GM19455 (cell line): ENCODE results near the gene CRYBG2.
"Not testable (repeated sequence)": the region's sequence is repeated elsewhere in the genome, so short reads cannot be mapped to it uniquely, and the experiment has no call there.

Source experiments
- ATAC-seq: cut with Tn5 transposase; IDR thresholded peaks from one replicate; pipeline ENCODE4 v1.9.1; 2021; ENCODE audit not compliant: unreplicated experiment

CRYBG2 gene

DNA sequence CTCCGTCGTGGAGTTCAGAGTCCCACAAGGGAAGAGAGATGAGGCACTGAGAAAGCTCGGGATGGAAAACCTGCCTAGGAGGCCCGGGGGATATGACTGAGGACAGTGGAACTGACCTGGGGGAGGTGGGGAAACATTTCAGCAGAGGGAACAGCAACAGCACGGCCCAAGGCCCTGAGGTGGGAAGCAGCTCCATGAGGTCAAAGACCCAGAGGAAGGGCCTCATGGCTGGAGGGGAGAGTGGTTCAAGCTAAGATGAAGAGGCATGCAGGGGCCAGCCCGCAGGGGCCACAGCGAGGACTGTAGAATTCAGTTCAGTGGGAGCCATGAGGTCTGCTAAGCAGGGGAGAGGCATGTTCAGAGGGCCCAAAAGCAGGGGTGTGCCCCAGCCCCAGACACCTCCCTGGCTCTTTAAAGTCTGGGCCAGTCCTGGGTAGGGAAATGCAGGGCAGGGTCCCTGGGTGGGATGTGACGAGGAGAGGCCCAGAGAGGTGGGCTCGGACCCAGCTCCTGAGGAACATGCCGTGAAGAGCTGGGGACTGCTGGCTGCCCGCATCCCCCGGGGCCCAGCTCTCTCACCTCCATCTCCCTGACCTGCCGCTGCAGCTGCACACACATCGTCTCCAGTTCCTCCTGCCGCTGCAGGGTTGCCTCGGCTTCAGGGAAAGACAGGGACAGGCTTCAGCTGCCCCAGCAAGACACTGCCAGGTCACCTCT lies 57.4 kb downstream of the CRYBG2 start:
- ATAC-seq, result no peak

DNA sequence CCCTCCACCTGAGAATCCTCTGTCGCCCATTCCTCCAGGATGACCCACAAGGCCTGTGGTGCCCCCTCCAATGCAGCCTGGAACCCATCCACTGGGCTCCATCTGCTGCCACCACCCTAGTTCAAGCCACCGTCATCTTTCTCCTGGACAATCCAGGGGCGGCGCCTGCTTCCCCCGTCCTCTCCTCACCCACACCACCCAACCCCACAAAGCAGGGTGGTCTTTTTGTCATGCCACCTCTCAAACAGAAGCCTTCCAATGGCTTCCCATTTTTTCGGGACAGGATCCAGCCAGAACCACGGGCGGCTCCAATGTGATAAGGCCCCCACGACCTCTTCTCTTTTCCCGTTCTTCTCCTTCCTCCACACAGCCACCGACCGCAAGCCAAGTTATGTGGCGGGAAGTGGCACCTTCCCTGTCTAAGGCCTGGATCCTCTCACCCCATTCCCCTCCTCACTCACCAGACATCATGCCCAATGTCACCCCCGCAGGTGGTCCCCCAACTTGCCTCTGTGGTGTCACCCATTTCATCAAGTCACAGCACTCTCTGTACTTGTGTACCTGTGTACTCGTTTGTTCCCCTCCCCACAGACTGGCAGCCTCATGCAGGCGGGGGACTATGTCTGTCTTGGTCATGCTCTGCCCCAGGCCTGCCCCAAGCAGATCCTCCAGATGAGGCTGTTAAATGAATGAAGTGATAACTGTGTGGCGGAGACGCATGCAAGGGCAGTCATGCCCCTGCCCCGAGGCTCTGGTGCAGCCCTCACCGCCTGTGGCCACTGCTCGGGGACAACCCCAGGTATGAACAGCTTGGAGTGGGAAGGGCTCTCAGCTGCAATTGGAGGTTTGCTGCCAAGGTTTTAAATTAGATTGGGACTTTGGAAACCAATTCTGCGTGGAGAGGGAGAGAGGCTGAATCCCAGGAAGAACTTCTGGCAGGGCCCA lies 58.5 kb downstream of the CRYBG2 start:
- no peak for ATAC-seq

DNA sequence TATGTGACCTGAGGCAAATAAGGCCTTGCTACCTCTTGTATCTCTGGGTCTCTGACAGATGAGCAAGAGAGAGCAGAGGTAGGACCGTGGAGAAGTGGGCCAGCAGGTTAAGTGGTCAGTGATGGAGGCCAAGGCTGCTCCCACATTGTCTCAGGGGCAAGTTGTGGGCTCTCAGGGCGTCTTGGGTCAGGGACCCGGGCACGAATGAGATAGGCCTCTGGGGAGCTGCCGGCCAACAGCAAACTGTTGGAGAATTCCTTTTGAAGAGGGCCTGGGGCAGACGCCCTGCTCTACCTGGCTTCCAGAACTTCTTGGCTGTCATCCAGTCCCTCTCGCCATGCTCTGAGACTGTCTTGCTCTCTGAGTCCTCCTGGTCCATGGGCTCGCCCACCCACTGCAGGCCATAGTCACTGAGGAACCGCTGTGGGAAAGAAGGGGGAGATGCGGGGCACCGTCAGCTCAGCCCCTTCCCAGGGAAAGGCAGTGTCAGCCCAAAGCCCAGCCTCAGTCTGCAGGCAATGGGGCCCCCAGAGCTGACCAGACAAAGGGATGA lies 59.9 kb downstream of the CRYBG2 start:
- ATAC-seq, result no peak

DNA sequence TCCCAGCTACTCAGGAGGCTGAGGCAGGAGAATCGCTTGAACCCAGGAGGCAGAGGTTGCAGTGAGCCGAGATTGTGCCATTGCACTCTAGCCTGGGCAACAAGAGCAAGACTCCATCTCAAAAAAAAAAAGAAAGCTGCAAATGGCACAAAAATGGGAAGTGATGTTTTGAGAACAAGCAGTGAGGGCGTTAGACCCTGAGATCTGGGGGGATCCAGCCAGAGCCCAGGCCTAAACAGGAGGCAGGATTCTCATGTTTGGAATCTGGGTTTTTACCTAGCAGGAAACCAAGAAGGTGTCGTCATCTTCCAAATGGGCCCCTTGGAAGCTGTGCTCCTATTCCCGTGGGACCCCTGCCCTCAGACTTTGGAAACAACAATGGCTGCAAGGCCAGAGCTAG lies 61.2 kb downstream of the CRYBG2 start:
- ATAC-seq, result not testable (repeated sequence)

DNA sequence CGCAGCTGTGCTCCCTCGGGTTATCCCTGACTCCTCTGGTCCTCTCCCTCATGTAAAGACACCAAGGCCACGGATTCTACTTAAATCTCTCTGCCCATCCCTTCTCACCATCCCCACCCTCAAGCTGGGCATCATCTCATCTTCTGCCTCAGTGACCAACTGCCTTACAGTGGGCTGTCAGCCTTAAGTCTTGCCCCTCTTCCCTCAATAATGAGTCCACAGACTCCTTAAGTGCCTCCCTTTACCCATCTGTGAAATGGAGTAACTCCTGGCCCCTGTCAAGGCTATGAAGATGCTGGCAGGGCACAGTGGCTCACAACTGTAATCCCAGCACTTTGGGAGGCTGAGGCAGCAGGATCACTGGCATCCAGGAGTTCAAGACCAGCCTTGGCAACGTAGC lies 62.0 kb downstream of the CRYBG2 start:
- ATAC-seq, result no peak

DNA sequence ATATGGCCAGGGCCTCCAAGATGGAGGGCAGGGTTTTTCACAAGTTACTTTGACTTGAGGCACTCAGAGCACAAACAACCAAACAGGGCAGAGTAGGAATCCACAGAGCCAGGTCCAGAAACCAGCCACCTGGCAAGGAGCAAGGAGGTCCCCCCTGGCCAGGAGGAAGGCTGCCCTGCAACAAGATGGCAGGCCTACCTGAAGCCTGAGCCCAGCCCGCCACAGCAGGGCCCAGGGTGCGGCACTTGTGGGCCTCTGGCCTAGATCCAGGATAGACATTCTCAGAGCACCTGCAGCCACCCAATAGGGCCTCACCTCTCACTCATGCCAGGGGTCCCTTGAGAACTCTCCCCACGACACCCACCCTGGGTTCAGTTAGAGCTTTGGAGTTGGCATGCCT lies 62.5 kb downstream of the CRYBG2 start:
- no peak for ATAC-seq

DNA sequence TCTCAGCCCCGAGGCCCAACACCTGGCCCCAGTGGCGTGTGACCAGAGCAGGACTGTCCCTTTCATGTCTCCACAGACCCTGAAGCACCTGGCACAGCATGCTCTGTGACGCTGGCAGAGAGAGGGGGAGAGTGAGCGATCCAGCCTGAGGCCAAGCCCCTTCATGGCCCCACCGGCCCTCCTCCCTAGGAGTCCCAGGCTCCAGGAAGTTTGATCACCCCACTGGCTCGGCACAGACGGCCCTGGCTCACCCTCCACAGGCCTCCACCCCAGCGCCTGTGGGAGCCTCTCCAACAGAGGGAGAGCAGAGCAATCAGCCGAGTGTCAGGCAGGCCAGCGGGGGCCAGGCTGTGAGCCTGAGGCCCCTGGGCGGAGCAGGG lies 63.1 kb downstream of the CRYBG2 start:
- ATAC-seq, result no peak

DNA sequence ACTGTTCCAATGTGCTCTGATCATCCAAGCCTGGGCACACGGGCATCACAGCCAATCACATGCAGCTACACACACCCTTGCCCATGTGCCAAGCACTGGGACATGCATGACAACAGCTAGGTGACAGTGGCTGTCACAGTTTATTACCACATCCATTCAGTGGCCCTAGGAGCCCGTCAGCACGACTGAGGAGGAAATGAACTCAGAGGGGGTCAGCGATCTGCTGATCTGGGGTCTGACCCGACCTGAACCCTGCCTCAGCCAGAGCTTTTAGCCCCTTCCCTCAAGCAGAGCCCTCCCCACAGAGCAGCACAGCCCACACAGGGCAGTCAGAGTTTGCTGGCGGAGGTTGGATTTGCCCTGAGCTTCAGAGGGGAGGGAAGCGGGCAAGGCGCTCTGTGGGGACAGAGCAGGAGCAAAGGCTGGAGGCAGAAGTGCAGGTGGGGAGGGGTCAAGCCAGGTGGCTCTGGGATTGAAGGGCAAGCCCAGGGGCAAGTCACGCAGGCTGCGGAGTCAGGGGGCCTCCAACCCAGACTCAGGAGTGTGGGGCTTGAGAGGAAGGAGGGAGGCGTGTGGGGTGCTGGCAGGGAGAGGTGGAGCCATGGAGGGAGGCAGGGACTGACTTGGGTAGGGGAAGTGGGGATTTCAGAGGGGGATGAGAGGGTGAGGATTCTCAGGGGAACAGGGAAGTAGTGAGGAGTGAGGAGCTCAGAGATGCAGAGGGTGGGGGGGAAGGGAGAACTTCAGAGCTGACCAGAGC lies 63.6 kb downstream of the CRYBG2 start:
- no peak for ATAC-seq

DNA sequence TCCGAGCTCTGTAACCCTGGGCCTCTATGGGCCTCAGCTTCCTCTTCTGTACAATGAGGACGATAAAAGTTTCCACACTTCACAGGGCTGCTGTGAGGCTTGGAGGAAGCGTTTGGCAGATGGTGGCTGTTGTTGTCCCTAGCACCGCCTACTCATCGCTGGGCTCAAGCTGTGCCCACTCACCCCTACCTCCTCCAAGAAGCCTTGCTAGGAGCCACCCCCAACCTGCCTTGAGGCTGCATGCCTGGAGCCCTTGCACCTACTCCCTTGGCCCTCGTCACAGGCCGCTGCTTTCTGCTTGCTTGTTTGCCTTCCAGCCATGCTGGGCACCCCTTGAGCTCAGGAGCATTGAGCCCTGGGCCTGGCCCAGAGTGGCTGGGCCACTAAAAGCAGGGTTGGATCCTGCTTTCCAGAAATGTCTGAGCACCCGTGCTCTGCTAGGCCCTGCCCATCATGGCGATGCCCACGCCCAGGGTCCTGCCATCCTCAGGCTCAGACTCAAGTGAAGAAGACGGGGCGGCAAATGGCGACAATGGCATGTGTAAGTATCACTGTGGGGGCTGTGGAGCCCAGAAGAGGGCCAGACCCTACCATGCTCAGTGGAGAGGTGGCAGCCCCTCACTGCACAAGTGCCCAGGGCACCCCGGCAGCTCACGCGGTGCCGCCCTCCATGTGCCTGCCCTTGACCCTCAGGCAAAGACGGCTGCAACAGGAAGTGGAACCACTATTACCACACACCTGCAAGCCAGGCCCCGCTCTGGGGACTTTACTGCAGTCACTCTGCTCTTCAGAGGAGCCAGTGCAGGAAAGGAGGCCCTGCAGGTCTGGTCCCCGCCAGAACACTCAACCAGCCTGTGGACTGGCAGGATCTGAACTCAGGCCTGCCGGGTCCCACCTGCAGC lies 64.5 kb downstream of the CRYBG2 start:
- ATAC-seq, result peak; percentile 44

DNA sequence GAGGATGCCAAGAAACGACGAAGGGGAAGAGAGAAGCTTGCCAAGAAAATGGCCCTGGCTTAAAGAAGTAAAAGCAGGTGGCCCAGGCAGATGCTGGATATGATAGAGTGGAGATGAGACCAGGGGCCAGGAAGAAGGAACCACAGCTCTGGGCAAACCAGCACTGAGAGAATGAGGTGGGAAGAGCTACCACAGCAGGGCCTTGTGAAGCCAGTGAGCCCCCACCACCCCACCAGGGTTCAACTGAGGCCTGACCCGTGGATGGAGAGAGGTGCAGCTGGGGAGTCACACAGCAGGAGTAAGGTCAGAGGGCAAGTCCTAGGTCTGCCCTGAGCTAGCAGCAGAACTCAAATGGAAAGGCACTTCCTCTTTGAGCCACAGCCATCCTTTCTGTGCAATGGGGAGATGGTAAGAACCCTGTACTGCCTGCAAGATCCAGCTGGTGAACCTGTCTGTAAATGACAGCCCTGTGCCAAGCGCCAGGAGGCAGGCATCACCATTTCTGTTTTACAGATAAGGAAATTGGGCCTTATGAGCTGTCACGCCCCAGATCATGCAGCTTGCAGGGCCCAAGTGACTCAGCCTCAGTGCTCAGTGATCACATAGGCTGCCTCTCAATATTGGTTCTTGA lies 65.5 kb downstream of the CRYBG2 start:
- no peak for ATAC-seq

DNA sequence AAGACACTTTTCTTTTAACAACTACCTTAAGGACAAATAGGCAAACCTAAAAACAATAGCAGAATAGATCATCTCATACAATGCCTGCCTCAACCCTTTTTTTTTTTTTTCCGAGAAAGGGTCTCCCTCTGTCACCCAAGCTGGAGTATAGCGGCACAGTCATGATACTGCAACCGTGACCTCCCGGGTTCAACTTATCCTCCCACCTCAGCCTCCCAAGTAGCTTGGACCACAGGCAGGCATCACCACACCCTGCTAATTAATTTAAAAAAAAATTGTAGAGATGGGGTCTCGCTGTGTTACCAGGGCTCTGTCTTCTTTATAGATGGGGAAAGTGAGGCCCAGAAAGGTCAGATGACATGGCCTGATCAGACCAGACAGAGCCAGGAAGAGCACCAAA lies 66.1 kb downstream of the CRYBG2 start:
- ATAC-seq, result no peak

DNA sequence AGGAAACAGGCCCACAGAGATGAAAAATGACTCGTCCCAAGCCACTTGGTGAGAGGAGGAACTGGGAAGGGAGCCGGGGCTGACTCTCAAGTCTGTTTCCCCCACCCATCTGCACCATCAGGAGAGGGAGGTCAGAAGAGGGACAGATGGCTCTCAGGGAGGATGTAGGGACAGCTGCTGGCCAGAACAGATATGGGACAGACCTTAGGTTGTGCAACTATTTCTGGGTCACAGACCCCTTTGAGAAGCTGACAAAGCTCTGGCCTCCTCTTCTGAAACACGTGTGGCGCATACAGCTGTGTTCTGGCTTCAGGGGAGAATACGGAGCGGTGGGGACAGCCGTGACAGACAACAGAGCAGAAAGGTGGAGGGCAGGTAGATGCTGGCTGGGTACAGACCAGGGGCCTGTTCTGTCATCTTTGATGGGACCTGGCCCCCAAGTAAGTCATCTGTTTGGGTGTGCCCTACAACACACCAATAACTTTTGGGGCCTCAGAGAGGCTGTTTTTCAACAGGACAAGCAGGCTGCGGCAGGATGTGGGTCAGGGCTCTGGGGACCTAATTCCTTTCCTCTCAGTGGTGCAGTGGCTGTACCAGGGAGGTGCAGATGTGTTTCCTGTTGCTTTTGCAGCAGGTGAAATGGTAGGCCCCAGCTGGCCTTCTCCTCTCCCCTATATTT lies 66.8 kb downstream of the CRYBG2 start:
- no peak for ATAC-seq

DNA sequence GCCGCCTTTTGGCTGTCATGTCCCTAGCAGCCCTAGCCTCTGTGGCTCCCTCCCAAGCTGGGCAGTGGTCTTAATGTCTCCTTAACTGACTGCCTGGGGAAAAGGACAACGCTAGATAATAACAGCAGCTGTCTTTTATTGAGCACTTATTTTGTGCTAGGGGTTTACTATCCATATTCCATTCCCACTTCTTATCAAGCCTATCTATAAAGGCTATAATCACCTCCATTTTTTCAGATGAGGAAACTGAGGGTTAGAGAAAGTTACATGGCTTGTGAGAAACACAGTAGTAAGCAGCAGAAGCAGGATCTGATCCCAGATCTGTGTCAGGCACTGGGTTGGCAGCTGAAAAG lies 67.9 kb downstream of the CRYBG2 start:
- no peak for ATAC-seq

DNA sequence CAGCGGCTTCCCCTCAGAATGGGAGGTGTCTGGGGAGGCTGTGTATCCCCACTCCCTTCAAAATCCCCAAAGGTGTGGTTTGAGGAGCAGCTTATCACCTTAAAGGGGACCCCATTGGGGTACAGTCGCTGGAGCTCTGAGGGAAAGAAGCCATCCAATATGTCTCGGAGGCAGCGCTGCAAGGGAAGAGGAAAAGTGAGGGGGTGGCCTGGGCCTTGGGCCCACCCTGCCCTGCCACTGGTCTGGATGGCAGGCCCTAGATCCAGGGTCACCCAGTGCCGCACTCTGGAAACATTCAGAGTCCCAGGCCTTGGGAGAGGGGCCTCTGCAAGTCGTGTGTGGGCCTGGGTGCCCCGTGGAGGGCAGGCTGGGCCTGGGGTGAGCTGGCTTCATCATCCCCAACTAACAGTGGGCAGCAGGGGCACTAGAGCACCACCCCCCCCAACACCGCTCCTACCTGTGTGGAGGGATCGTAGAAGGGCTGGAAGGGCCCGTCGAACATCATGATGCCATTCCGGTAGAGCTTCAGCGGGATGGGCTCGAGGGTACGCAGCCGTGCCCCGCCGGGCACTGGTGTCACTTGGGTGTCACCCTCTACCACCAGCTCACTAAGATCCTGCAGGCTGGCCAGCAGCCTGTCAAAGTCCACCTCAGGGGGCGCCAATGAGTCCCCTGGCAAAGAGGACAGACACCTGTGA lies 68.4 kb downstream of the CRYBG2 start:
- no peak for ATAC-seq

DNA sequence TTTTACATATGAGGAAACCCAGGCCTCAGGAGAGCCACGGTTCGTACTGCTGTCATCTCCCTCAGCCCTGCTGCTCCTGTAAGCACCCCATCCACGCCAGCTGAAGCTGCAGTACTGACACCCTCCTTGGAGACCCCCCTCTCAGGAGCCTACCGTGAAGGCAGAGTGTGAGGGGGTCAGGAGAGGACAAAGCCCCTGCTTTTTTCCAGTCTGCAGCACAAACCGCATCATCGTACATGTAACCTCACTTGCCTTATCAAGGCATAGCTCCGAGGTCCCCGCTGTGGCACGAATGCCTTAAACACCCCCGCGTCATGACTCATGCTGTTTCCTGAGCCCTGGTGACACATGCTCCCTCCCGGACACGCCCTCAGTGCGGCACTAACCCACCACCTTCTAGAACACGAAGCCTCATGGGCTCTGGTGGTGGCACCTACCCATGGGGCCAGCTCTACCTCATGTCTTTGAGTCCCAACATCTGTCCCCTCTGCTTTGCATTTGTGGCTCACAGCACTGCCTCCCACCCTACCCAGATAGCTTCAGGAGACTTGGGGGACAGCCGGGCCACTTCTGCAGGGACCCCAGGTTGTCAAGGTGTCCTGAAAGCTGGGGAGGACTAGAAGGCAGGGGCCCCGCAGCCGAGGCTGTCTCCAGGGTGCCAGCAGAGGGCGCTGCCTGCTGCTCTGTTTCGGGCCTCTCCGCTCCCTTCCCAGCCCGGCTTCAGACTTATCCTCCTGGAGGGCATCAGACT lies 69.2 kb downstream of the CRYBG2 start:
- ATAC-seq, result no peak

DNA sequence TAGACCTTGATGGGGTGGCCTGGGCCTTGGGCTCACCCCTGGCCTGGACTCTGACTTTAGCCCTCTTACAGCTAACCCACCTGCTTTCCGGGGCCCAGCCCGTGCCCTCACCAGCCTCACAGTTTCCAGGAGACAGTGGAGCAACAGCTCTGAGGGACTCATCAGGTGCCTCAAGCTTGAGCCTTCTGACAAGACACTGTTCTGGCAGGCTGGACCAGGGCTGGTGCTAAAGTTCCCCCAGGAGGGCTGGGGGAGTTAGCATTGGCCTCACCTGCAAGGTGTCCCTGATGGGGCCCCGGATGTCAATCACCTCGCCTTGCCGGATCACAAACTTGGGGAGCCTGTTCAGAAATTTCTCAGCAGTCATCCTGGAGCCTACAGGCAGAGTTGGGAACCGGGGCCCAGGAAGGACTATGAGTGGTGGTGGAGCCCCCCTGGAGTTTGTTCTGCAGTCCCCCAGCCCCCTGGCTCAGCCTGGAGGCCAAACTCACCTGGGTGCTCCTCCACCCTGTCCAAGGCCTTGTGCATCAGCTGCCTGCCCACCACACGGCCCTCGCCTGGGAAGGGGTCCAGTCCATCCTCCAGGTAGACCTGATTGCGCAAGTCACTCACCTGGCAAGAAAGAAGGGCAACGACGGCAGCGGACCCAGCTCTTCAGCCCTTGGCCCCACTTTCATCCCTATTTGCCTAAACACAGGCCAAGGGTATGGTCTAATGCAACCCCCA lies 69.9 kb downstream of the CRYBG2 start:
- ATAC-seq, result no peak

DNA sequence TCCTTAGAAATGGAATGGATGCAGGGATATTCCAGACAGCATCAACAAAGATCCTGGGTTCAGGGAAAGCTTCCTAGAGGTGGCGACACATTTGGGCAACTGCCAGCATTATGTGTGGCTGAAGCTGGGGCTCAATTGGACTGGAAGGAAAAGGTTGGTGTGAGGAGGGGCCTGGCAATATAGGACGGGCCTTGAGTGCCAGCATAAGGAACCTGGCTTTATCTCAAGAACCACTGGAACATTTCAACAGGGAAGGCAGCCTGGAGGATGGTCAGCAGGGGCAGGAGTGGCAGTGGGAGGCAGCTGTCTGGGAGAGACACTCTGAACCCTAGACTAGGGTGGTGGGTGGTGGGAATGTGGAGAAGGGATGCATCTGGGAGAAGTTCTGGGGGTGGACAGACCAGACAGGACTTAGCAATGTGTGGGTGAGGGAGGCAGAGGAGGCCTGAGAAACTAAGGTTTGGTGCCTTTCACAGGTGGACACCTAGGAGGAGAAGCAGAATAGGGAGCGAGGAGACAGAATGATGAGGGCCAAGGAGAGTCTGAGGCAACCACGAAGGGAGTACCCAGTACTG lies 70.6 kb downstream of the CRYBG2 start:
- ATAC-seq, result no peak
